ENCODE measurements around the gene SLC35G2. TPM values are rescaled to one million over a fixed set of nuclear protein-coding genes. Genes with fewer than 3 reads are reported as not detected.

Gene SLC35G2
- polyA plus RNA-seq, 1 donor from 2014 or later: 6.8 TPM

DNA sequence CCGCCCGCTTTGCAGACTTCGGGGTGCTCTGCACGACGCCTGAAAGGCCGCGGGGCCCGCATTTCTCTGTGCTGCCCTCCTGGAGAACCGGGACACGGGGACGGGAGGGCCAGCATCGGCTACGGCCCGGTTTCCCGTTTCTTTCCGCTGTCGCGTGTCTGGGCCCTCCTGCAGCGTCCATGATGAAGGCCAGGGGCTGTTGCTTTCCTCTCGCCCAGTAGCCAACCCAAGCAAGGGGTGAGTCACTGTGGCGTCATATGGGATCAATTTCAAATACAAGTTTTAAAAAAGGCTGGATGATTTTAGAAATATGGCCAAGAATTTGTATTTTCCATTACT is 435 bp downstream of the SLC35G2 start:
- no peaks in the 10 kb centered on the region for H3K9me3 ChIP-seq (ENCODE audit: low read length)
- no peak for TF ChIP-seq RAD21 (conservative IDR thresholded peaks at IDR 0.05)
- peak; percentile 7 for TF ChIP-seq MXI1 (conservative IDR thresholded peaks at IDR 0.05; ENCODE audit: poor library complexity, severe bottlenecking)
- peak overlapping the region; percentile 67 for H3K9ac ChIP-seq (ENCODE audit: low read length)

DNA sequence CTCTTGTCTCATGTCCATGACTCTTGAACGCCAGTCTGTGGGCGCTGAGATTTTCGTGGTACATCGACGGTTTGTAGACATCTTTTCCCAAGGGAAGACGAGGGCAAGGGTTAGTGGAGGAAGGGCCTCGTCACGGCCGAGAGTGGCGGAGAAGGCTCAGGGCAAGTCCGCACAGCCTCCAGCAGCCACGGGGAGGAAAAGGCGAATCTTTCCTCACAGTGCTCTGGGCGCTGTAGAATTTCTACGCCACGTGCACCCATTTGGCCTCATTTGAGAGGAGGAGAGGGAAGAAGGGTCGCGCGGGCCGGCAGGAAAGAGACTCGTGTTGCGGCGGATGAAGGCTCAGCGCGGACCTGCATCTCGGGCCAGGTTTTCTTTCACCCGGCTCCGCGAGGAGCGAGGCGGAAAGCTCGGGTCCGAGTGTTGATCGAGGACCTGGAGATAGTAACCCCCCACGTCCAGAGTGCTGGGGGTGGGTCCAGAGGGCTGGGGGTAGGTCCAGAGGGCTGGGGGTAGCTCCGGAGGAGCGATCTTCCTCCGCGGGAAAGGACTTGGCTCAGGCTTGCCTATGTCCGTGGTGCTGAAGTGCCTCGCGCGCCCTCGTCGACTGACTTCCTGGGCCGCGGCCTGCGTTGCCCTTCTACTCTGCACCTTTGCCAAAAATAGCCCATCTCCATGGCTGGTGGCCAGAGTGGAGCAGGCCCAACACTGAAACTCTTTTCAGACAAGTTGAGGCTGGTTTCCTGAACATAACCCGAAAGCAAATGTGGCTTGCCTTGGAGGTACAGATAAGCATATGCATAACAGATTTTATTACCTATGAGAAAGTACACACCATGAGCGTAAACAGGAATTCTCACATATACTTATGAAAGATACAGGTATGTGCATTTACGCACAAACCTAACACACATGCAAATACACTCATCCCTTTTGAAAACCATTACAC is 1.1 kb downstream of the SLC35G2 start:
- Histone ChIP-seq H3K36me3 (ENCODE audit: insufficient read depth, low read length) (no peaks in the 10 kb centered on the region), H3K9me3 (ENCODE audit: low read length) (no peaks in the 10 kb centered on the region), H4K20me1 (ENCODE audit: insufficient read depth) (no peaks in the 10 kb centered on the region), H3K27ac (ENCODE audit: low read length) (no peak overlapping the region), H3K79me2 (replicated peaks; ENCODE audit: insufficient read depth, low read length) (no peaks in the 10 kb centered on the region), H2AFZ (ENCODE audit: low read depth, low read length) (peak overlapping the region; percentile 49), H3K9ac (ENCODE audit: low read length) (peak overlapping the region; percentile 67), H3F3A (ENCODE audit: insufficient read depth, low read length, poor library complexity, severe bottlenecking) (no peaks in the 10 kb centered on the region), H3K9me2 (ENCODE audit: insufficient read depth, low read length) (no peaks in the 10 kb centered on the region), H3K27me3 (ENCODE audit: insufficient read depth, low read depth, low read length) (peaks cover 26% of the 10 kb centered on the region), H3K4me3 (ENCODE audit: low read length) (peak overlapping the region; percentile 79), H3K4me2 (ENCODE audit: low read length) (peak overlapping the region; percentile 51)
- TF ChIP-seq, protein P1, sequence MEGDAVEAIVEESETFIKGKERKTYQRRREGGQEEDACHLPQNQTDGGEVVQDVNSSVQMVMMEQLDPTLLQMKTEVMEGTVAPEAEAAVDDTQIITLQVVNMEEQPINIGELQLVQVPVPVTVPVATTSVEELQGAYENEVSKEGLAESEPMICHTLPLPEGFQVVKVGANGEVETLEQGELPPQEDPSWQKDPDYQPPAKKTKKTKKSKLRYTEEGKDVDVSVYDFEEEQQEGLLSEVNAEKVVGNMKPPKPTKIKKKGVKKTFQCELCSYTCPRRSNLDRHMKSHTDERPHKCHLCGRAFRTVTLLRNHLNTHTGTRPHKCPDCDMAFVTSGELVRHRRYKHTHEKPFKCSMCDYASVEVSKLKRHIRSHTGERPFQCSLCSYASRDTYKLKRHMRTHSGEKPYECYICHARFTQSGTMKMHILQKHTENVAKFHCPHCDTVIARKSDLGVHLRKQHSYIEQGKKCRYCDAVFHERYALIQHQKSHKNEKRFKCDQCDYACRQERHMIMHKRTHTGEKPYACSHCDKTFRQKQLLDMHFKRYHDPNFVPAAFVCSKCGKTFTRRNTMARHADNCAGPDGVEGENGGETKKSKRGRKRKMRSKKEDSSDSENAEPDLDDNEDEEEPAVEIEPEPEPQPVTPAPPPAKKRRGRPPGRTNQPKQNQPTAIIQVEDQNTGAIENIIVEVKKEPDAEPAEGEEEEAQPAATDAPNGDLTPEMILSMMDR (IDR thresholded peaks at IDR 0.05; ENCODE audit: poor library complexity, severe bottlenecking): no peak
- no peak for TF ChIP-seq EP300 (conservative IDR thresholded peaks at IDR 0.05; ENCODE audit: poor library complexity, severe bottlenecking)
- no peak for TF ChIP-seq RAD21 (conservative IDR thresholded peaks at IDR 0.05)
- TF ChIP-seq POLR2AphosphoS5 (IDR thresholded peaks at IDR 0.05): no peak
- TF ChIP-seq, protein P2, sequence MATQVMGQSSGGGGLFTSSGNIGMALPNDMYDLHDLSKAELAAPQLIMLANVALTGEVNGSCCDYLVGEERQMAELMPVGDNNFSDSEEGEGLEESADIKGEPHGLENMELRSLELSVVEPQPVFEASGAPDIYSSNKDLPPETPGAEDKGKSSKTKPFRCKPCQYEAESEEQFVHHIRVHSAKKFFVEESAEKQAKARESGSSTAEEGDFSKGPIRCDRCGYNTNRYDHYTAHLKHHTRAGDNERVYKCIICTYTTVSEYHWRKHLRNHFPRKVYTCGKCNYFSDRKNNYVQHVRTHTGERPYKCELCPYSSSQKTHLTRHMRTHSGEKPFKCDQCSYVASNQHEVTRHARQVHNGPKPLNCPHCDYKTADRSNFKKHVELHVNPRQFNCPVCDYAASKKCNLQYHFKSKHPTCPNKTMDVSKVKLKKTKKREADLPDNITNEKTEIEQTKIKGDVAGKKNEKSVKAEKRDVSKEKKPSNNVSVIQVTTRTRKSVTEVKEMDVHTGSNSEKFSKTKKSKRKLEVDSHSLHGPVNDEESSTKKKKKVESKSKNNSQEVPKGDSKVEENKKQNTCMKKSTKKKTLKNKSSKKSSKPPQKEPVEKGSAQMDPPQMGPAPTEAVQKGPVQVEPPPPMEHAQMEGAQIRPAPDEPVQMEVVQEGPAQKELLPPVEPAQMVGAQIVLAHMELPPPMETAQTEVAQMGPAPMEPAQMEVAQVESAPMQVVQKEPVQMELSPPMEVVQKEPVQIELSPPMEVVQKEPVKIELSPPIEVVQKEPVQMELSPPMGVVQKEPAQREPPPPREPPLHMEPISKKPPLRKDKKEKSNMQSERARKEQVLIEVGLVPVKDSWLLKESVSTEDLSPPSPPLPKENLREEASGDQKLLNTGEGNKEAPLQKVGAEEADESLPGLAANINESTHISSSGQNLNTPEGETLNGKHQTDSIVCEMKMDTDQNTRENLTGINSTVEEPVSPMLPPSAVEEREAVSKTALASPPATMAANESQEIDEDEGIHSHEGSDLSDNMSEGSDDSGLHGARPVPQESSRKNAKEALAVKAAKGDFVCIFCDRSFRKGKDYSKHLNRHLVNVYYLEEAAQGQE (IDR thresholded peaks at IDR 0.05; ENCODE audit: borderline replicate concordance): no peak
- TF ChIP-seq TAF1 (IDR thresholded peaks at IDR 0.05; ENCODE audit: low read depth): no peak
- no peak for TF ChIP-seq MXI1 (conservative IDR thresholded peaks at IDR 0.05; ENCODE audit: poor library complexity, severe bottlenecking)
- TF ChIP-seq SMC3 (conservative IDR thresholded peaks at IDR 0.05; ENCODE audit: poor library complexity): no peak
- no peak for TF ChIP-seq EZH2 (IDR thresholded peaks at IDR 0.05; ENCODE audit: borderline replicate concordance, insufficient read depth, low read length, poor library complexity, severe bottlenecking)

More for the DNA sequence above, 435 bp downstream of the SLC35G2 start:
- Histone ChIP-seq H4K20me1 (ENCODE audit: insufficient read depth) (no peaks in the 10 kb centered on the region), H3K4me3 (ENCODE audit: low read length) (peak overlapping the region; percentile 79), H3K36me3 (ENCODE audit: insufficient read depth, low read length) (no peaks in the 10 kb centered on the region), H3K27me3 (ENCODE audit: insufficient read depth, low read depth, low read length) (peaks cover 26% of the 10 kb centered on the region), H3K79me2 (replicated peaks; ENCODE audit: insufficient read depth, low read length) (no peaks in the 10 kb centered on the region), H3F3A (ENCODE audit: insufficient read depth, low read length, poor library complexity, severe bottlenecking) (no peaks in the 10 kb centered on the region), H3K4me2 (ENCODE audit: low read length) (peak overlapping the region; percentile 51), H2AFZ (ENCODE audit: low read depth, low read length) (peak overlapping the region; percentile 49), H3K9me2 (ENCODE audit: insufficient read depth, low read length) (no peaks in the 10 kb centered on the region), H3K27ac (ENCODE audit: low read length) (no peak overlapping the region)

Measured in neural cell (in vitro differentiated cells).